H1 (cell line): ENCODE results near the gene STK32A. TPM values are rescaled to one million over a fixed set of nuclear protein-coding genes. Genes with fewer than 3 reads are reported as not detected.

Source experiments
- CTCF ChIA-PET: fragments of 300-600 bp; sonication (Branson Sonifier 250); formaldehyde crosslinking; loops from one replicate; lab custom pipeline; 2021; ENCODE audit not compliant: partially characterized antibody; lab: Charles Lee
- POLR2A ChIA-PET: fragments of 300-600 bp; sonication (Branson Sonifier 250); formaldehyde crosslinking; loops from one replicate; lab custom pipeline; 2021; ENCODE audit warnings: inconsistent platforms; ENCODE audit not compliant: partially characterized antibody; lab: Charles Lee
- DNase-seq, 2 experiments: peaks; one replicate each; pipeline versions ENCODE4 v3.0.0 to v3.0.0-alpha.2; 2010 to 2022; ENCODE audit warnings: low spot score in 2 of 2, low read depth in 1 of 2, mixed read lengths in 1 of 2
- FAIRE-seq: peaks from 2 replicates; lab custom pipeline; 2011; peaks lifted over from hg19 to GRCh38; lab: Jason Lieb, UNC
- H2AFZ ChIP-seq: 2 replicates; pipeline ENCODE4 v1.8.1; 2012; ENCODE audit warnings: low read length, inconsistent platforms
- H2AK5ac ChIP-seq: 2 replicates; pipeline ENCODE4 v1.6.1; 2013; ENCODE audit warnings: low read depth, low read length
- H2BK120ac ChIP-seq: replicated peaks from 2 replicates; pipeline ENCODE3; 2013; ENCODE audit warnings: low read depth, low read length, inconsistent platforms
- H2BK12ac ChIP-seq: 2 replicates; pipeline ENCODE4 v1.6.1; 2013; ENCODE audit warnings: low read depth, low read length
- H2BK15ac ChIP-seq: 2 replicates; pipeline ENCODE4 v1.6.1; 2013; ENCODE audit warnings: low read length
- H2BK20ac ChIP-seq: 2 replicates; pipeline ENCODE4 v1.6.1; 2013; ENCODE audit warnings: low read length
- H2BK5ac ChIP-seq: 2 replicates; pipeline ENCODE4 v1.6.1; 2013; ENCODE audit warnings: low read depth, low read length
- H3K14ac ChIP-seq: 2 replicates; pipeline ENCODE4 v1.6.1; 2013; ENCODE audit warnings: inconsistent platforms; ENCODE audit not compliant: insufficient read length
- H3K18ac ChIP-seq: 2 replicates; pipeline ENCODE4 v1.6.1; 2013; ENCODE audit warnings: low read length; ENCODE audit errors: extremely low read depth
- H3K23ac ChIP-seq: 2 replicates; pipeline ENCODE4 v1.6.1; 2013; ENCODE audit warnings: inconsistent platforms; ENCODE audit not compliant: insufficient read length
- H3K23me2 ChIP-seq: 2 replicates; pipeline ENCODE4 v1.6.1; 2013; ENCODE audit warnings: low read depth, low read length
- H3K27ac ChIP-seq: 2 replicates; pipeline ENCODE4 v1.6.1; 2011; ENCODE audit warnings: low read depth, low read length, inconsistent platforms
- H3K27me3 ChIP-seq, 4 experiments: replicated peaks in 1 of 4; 1 replicate in 1 of 4; 2 replicates in 3 of 4; pipeline versions ENCODE4 v1.6.1 to v1.8.1; 2011 to 2013; ENCODE audit warnings: low read length in 3 of 4, mild to moderate bottlenecking in 3 of 4, inconsistent platforms in 2 of 4, mixed read lengths in 2 of 4, moderate library complexity in 1 of 4; ENCODE audit not compliant: control insufficient read depth in 3 of 4, insufficient read depth in 3 of 4; ENCODE audit errors: extremely low read depth in 1 of 4
- H3K36me3 ChIP-seq, 4 experiments: 2 replicates each; pipeline versions ENCODE4 v1.6.1 to v1.8.1; 2011 to 2013; ENCODE audit warnings: mild to moderate bottlenecking in 4 of 4, low read length in 3 of 4, moderate library complexity in 2 of 4, control low read depth in 1 of 4, inconsistent platforms in 1 of 4; ENCODE audit not compliant: insufficient read depth in 4 of 4, control insufficient read depth in 2 of 4
- H3K4ac ChIP-seq: replicated peaks from 2 replicates; pipeline ENCODE3; 2013; ENCODE audit warnings: low read length, low read depth, mixed read lengths, inconsistent platforms; ENCODE audit not compliant: insufficient read length
- H3K4me1 ChIP-seq, 4 experiments: replicated peaks in 1 of 4; 1 replicate in 1 of 4; 2 replicates in 3 of 4; pipeline versions ENCODE4 v1.6.1 to v1.8.1; 2011 to 2013; ENCODE audit warnings: low read length in 3 of 4, inconsistent platforms in 2 of 4, mixed read lengths in 1 of 4; ENCODE audit not compliant: insufficient read depth in 4 of 4, control insufficient read depth in 3 of 4
- H3K4me2 ChIP-seq, 2 experiments: 2 replicates each; pipeline versions ENCODE4 v1.6.1 to v1.8.1; 2011 to 2013; ENCODE audit warnings: low read depth in 2 of 2, low read length in 2 of 2, control low read depth in 1 of 2, inconsistent platforms in 1 of 2, mild to moderate bottlenecking in 1 of 2; ENCODE audit not compliant: insufficient read depth in 1 of 2
- H3K4me3 ChIP-seq, 4 experiments: fragments of 200-600, 300-600 bp in 1 of 4; sonication (generic), shearing (Covaris generic), sonication (Bioruptor Twin) in 1 of 4; 2 replicates each; pipeline versions ENCODE4 v1.5.1 to v1.8.1; 2011 to 2016; ENCODE audit warnings: low read length in 4 of 4, low read depth in 3 of 4, control low read depth in 2 of 4, inconsistent platforms in 2 of 4, mild to moderate bottlenecking in 2 of 4, mixed read lengths in 1 of 4, moderate library complexity in 1 of 4; ENCODE audit not compliant: insufficient read depth in 2 of 4; ENCODE audit errors: extremely low read depth in 1 of 4
- H3K56ac ChIP-seq: replicated peaks from 2 replicates; pipeline ENCODE3; 2013; ENCODE audit warnings: low read depth, mild to moderate bottlenecking, mixed read lengths, low read length, inconsistent platforms; ENCODE audit not compliant: insufficient read length
- H3K79me1 ChIP-seq: 2 replicates; pipeline ENCODE4 v1.6.1; 2013; ENCODE audit warnings: low read depth, low read length, control low read depth
- H3K79me2 ChIP-seq, 2 experiments: 2 replicates each; pipeline versions ENCODE4 v1.6.1 to v1.8.1; 2012 to 2013; ENCODE audit warnings: low read length in 2 of 2, mild to moderate bottlenecking in 2 of 2, inconsistent platforms in 1 of 2; ENCODE audit not compliant: insufficient read depth in 2 of 2, control insufficient read depth in 1 of 2
- H3K9ac ChIP-seq, 4 experiments: replicated peaks in 1 of 4; 1 replicate in 1 of 4; 2 replicates in 3 of 4; pipeline versions ENCODE4 v1.6.1 to v1.8.1; 2011 to 2013; ENCODE audit warnings: low read depth in 3 of 4, low read length in 3 of 4, control low read depth in 2 of 4, mild to moderate bottlenecking in 2 of 4, moderate library complexity in 2 of 4, inconsistent platforms in 1 of 4; ENCODE audit errors: extremely low read depth in 1 of 4
- H3K9me3 ChIP-seq, 2 experiments: 2 replicates each; pipeline versions ENCODE4 v1.6.1 to v1.8.1; 2012 to 2013; ENCODE audit warnings: mild to moderate bottlenecking in 2 of 2, moderate library complexity in 2 of 2, control low read depth in 1 of 2, inconsistent platforms in 1 of 2, low read depth in 1 of 2, low read length in 1 of 2, mixed read lengths in 1 of 2; ENCODE audit not compliant: insufficient read depth in 2 of 2
- H4K20me1 ChIP-seq, 2 experiments: replicated peaks in 1 of 2; 2 replicates each; pipeline versions ENCODE3 to v1.8.1; 2011 to 2013; ENCODE audit warnings: inconsistent platforms in 2 of 2, low read length in 2 of 2, mild to moderate bottlenecking in 1 of 2; ENCODE audit not compliant: insufficient read depth in 2 of 2, control insufficient read depth in 1 of 2
- H4K5ac ChIP-seq: 2 replicates; pipeline ENCODE4 v1.6.1; 2013; ENCODE audit warnings: low read length, low read depth, mixed read lengths, inconsistent platforms; ENCODE audit not compliant: insufficient read length
- H4K8ac ChIP-seq: 2 replicates; pipeline ENCODE4 v1.8.0; 2013; ENCODE audit warnings: mild to moderate bottlenecking, moderate library complexity, low read length, inconsistent platforms; ENCODE audit not compliant: insufficient read depth; ENCODE audit errors: extremely low read depth
- H4K91ac ChIP-seq: replicated peaks from 2 replicates; pipeline ENCODE3; 2013; ENCODE audit warnings: low read length, mixed read lengths, inconsistent platforms; ENCODE audit not compliant: insufficient read length
- FOSL1 ChIP-seq: IDR thresholded peaks from 2 replicates; pipeline ENCODE4 v1.6.1; 2011; ENCODE audit warnings: mild to moderate bottlenecking, low read depth, low read length, moderate library complexity; ENCODE audit not compliant: insufficient read depth
- GABPA ChIP-seq: IDR thresholded peaks from 2 replicates; pipeline ENCODE4 v1.6.1; 2011; ENCODE audit warnings: mild to moderate bottlenecking, low read length, moderate library complexity, borderline replicate concordance; ENCODE audit not compliant: insufficient read depth
- MAFK ChIP-seq: IDR thresholded peaks from 2 replicates; pipeline ENCODE4 v1.6.1; 2012; ENCODE audit warnings: low read depth, mild to moderate bottlenecking, improper control_type of control experiment, low read length
- TCF12 ChIP-seq: IDR thresholded peaks from 2 replicates; pipeline ENCODE4 v1.6.1; 2011; ENCODE audit warnings: low read depth, mild to moderate bottlenecking, low read length
- WGBS, 2 experiments: shearing (Covaris generic) in 1 of 2; methylation state at CpG; one replicate each; pipeline versions ENCODE4 v1.1.6 to v1.1.7; 2013 to 2015; ENCODE audit warnings: low lambda C conversion rate in 2 of 2, mixed read lengths in 2 of 2, inconsistent platforms in 1 of 2, low coverage in 1 of 2, missing lambda C conversion rate in 1 of 2; ENCODE audit not compliant: insufficient replicate concordance in 2 of 2, insufficient coverage in 1 of 2, insufficient read length in 1 of 2; ENCODE audit errors: extremely low coverage in 1 of 2, missing lambda C conversion rate in 1 of 2; 5-methylcytosine and 5-hydroxymethylcytosine counted together
- polyA plus RNA-seq, 7 experiments: library from polyadenylated mRNA; depleted of rRNA in 3 of 7; stranded (reverse) in 5 of 7; unstranded in 2 of 7; fragments of >200 nt in 5 of 7; fragments of 200-250 nt in 2 of 7; gene quantifications; 1 replicate in 5 of 7; 2 replicates in 1 of 7; 4 replicates in 1 of 7; pipeline versions ENCODE4 v1.2.1 to v1.2.3, GENCODE V29; 2011 to 2013; ENCODE audit warnings: missing spikeins in 2 of 7, mixed read lengths in 2 of 7
- total RNA-seq: library from RNA; stranded (reverse); fragmentation: NEBNext Ultra II Directional; extraction: Animal tissue kit (Norgen Biotek cat#: 25700); gene quantifications from 2 replicates; pipeline ENCODE4 v1.2.1, GENCODE V29; 2021

STK32A gene
- total and polyA plus RNA-seq, 2 of the 8 experiments (the other 6 are each of a cell fraction or from before 2014, with no cell fraction given): 1.3 to 2.5 TPM

DNA sequence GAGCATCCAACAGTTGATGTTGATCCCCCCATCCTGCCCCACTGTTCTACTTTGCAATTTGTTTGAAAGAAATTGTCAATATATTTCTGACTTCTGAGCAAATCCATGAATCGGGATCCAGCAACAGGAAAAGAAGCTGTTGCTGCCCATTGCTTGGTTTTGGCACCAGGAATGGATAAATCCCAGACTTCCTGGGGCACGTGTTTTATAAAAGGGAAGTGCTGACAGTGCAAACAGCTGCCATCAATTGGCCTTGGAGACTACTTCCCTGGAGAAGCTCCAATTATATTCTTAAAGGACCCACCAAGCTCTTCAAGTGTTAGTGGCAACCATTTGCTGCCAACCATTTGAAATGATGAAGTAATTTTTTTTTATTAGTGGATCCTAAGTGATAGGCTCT is 13.7 kb downstream of the STK32A start:
- H3K23me2 ChIP-seq: no peaks in the 10 kb centered on the region; the same call in 1 of the 2 replicates
- ChIA-PET POLR2A (no interaction called here), CTCF (no interaction called here)
- no peak overlapping the region for H2BK12ac ChIP-seq
- no peak overlapping the region for H3K4ac ChIP-seq
- no peaks in the 10 kb centered on the region; a peak in 1 of 7 replicates for H3K27me3 ChIP-seq
- no peak overlapping the region for H3K9ac ChIP-seq
- H4K5ac ChIP-seq: no peak overlapping the region
- no peak overlapping the region for H2AK5ac ChIP-seq
- no peaks in the 10 kb centered on the region for H3K79me2 ChIP-seq
- no peak overlapping the region for H2BK20ac ChIP-seq
- no peak overlapping the region for H2BK120ac ChIP-seq
- no peak overlapping the region for H4K91ac ChIP-seq
- no peak overlapping the region for H3K4me2 ChIP-seq
- no peak overlapping the region for H2AFZ ChIP-seq
- 87% methylated on average over 2 of the region's 2 CpGs; no CpG with 5 or more reads in 1 of the 2 experiments for WGBS, 2 experiments
- no peak overlapping the region for H3K23ac ChIP-seq
- no peak overlapping the region for H3K27ac ChIP-seq
- no peak overlapping the region for H3K56ac ChIP-seq
- H4K20me1 ChIP-seq: no peaks in the 10 kb centered on the region
- no peak overlapping the region for H3K14ac ChIP-seq
- H3K4me3 ChIP-seq: no peak overlapping the region
- no peaks in the 10 kb centered on the region for H3K36me3 ChIP-seq
- no peaks in the 10 kb centered on the region for H3K79me1 ChIP-seq
- H3K4me1 ChIP-seq: no peaks in the 10 kb centered on the region
- no peak overlapping the region for H4K8ac ChIP-seq
- no peak overlapping the region for H3K18ac ChIP-seq
- no peak overlapping the region for H2BK5ac ChIP-seq
- FAIRE-seq (no peak), DNase-seq (no peak)
- TF ChIP-seq GABPA: no peak
- TF ChIP-seq TCF12: no peak
- no peak for TF ChIP-seq FOSL1
- peak; percentile 44 for TF ChIP-seq MAFK
- H3K9me3 ChIP-seq: no peaks in the 10 kb centered on the region
- H2BK15ac ChIP-seq: no peak overlapping the region
